SKM-1 treated with dmso at 0.1 percent for 144 hours (cell line): ENCODE results near the gene TREH.
"Not testable (repeated sequence)": the region's sequence is repeated elsewhere in the genome, so short reads cannot be mapped to it uniquely, and the experiment has no call there.

Experiments used
- DNase-seq: peaks from one replicate; lab custom pipeline; 2025; ENCODE audit not compliant: unreplicated experiment; lab: John Stamatoyannopoulos, UW

TREH gene, protein sequence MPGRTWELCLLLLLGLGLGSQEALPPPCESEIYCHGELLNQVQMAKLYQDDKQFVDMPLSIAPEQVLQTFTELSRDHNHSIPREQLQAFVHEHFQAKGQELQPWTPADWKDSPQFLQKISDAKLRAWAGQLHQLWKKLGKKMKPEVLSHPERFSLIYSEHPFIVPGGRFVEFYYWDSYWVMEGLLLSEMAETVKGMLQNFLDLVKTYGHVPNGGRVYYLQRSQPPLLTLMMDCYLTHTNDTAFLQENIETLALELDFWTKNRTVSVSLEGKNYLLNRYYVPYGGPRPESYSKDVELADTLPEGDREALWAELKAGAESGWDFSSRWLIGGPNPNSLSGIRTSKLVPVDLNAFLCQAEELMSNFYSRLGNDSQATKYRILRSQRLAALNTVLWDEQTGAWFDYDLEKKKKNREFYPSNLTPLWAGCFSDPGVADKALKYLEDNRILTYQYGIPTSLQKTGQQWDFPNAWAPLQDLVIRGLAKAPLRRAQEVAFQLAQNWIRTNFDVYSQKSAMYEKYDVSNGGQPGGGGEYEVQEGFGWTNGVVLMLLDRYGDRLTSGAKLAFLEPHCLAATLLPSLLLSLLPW

DNA sequence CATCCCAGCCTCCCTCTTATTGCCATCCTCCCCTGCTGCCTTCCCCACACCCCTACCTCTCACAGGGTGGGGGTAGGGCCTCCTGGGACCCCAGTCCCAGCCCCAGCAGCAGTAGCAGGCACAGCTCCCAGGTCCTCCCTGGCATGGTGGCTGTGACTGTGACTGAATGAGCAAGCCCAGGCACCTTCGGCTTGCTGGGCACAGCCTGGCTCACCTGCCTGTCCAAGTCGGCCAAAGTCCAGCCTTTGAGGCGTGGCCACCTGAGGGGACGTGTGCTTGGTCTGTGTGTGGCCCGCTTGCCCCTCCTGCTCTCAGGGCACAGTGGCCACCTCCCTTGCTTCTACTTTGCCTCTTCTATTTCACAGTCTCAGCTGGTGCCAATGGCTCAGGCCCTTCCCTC is at the start of gene TREH:
Gene TREH, minus strand, starts transcription at position 168 of the 400 bp plus-strand sequence. Its CDS starts 23 bp downstream, at position 145.
- no peak for DNase-seq

DNA sequence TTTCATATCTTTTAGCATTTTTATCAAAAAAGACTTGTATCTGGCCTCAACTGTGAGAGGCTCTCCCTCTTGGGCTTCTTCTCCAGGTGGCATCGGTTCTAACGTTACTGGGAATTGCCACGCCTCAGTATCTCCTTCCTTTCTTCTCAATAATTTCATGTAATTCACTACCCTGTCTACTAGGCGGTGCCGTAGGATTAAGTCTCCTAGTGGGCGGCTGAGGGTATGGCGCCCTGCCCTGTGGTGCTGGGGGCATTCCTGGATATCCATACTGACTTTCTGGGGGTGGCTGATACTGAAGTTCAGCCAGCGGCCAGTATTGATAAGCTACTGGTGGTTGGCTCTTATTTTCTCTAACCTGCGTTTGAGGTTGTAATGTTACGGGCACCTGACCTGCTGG is 48.7 kb upstream of the TREH start:
- DNase-seq, result not testable (repeated sequence)

DNA sequence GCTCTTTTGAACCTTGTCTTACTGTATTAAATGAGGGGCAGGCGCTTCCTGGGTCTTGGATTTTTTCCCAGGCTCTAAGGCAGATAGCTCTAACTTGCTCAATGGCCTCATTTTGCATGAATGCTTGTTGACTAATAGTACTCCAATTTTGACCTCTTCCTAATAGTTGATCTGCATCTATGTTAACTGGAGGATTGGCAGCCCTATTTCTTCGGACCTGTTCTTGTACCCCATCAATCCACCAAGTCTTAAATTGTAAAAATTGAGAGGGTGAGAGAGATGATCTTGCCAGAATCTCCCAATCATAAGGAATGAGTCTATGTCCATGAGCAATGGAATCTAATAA is 48.2 kb upstream of the TREH start:
- not testable (repeated sequence) for DNase-seq

DNA sequence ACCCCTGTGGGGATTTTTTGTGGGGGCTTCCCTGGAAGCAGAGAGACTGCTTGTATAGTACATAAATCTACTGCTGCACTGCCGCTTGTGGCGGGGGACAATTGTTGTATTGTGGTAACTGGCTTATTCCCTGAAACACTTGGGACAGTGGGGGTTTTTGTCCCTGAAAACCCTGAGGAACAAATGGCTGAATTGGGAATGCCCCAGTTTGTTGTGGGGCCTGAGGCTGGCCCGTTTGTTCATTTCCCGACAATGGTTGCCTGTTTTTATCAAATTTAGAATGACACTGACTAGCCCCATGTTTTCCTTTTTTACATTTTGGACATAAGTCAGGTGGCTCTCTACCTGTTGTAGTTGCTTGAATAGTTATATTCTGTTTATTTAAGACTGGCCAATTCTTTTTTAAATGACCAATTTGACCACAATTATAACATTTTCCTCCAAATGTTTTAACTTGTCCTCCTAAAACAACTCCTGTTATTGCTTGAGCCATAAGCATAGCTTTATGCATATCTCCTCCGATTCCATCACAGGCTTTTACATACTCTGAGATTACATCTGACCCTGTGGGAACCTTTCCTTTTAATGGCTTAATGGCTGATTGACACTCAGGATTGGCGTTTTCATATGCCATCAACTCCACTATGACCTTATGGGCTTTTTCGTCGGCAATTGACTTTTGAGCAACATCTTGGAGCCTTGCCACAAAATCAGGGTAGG is 47.7 kb upstream of the TREH start:
- DNase-seq, result not testable (repeated sequence)

DNA sequence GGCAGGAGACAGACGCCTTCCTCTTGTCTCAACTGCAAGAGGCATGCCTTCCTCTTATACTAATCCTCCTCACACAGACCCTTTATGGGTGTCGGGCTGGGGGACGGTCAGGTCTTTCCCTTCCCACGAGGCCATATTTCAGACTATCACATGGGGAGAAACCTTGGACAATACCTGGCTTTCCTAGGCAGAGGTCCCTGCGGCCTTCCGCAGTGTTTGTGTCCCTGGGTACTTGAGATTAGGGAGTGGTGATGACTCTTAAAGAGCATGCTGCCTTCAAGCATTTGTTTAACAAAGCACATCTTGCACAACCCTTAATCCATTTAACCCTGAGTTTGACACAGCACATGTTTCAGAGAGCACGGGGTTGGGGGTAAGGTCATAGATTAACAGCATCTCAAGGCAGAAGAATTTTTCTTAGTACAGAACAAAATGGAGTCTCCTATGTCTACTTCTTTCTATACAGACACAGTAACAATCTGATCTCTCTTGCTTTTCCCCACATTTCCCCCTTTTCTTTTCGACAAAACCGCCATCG is 42.1 kb upstream of the TREH start:
- DNase-seq, result not testable (repeated sequence)

DNA sequence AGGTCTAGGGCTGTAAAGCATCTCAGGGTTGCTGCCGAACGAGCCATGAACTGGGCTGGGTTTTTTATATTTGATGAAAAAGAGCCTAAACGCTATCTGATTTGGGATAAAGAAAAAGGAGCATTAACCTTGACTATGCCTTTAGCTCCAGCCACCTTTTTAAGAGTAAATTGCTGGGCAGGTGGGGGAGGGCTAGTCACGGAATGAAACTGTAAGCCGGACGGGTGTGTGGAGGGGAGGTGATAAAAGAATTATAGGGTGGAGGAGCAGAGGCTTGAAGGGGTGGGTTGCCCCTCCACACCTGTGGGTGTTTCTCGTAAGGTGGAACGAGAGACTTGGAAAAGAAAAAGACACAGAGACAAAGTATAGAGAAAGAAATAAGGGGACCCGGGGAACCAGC is 41.3 kb upstream of the TREH start:
- not testable (repeated sequence) for DNase-seq

DNA sequence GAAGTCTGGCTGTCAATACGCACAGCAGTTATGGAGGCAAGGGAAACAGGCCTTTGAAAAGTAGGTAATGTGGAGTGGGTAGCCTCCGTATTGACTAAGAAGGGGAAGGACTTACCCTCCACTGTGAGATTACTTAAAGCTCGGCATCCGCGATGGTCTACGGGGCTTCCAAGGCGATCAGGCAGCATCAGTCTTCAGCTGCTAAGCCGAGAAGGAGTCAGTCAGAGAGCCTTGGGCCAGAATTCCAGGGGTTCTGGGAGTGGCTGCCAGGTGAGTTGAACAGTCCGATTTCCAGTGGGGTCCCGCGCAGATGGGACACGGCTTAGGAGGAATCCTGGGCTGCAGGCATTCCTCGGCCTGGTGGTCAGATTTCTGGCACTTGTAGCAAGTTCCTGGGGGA is 40.6 kb upstream of the TREH start:
- DNase-seq, result not testable (repeated sequence)

DNA sequence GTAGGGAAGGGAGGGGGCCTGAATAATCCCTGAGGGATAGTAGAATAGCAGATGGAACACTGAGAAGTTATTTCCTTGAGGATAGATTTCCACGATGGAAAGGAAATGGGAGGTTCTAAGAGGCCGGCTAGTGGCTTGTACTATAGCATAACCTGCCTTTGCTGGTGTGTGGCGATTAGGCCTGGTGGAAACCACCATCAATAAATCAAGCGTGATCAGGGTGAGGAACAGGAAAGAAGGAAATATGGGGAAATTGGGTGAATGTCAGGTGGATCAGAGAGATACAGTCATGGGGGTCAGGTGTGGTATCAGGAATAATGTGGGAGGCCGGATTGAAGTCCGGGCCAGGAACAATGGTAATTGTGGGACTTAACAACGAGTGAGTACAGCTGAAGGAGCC is 39.1 kb upstream of the TREH start:
- not testable (repeated sequence) for DNase-seq

DNA sequence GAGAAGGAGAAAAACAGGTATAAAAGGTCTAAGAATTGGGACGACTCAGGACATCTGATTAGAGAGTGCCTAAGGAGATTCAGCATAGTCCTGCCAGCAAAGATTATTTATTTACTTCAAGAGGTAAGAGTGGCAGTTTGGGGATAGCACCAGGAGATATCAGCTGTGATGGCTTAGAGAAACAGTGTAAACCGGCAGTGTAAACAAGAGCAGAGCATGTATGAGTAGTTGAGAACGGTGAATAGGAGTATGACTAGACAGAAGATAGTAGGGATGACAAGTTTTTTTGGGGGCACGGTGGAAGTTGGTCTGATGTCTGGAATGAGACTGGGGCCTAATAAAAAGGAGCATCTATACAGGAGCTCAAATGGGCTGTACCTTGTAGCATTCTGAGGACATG is 38.3 kb upstream of the TREH start:
- DNase-seq, result not testable (repeated sequence)

DNA sequence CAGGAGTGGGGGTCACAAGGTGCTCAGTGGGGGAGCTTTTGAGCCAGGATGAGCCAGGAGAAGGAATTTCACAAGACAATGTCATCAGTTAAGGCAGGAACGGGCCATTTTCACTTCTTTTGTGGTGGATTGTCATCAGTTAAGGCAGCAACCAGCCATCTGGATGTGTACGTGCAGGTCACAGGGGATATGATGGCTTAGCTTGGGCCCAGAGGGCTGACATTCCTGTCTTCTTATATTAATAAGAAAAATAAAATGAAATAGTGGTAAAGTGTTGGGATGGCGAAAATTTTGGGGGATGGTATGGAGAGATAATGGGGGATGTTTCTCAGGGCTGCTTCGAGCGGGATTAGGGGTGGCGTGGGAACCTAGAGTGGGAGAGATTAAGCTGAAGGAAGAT is 37.8 kb upstream of the TREH start:
- DNase-seq, result not testable (repeated sequence)

DNA sequence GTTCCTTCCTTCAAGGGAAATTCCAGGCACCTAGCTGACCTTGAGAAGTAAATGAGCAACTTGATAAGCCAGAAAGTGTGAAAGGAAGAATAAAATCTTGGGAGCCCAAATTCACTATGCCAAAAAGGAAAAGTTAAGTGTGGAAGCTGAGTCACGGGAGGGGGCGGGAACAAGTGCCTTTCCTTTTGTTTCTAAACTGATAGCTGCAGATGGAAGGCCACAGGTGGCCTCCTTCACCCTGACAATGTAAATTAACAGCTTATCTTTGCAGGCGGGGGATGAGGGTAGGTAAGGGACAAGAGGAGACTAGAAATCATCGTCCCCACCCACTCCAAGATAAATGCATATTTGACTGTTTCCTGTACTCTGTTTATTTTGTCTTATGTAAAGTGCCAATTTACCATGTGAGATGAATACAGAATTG is 36.4 kb upstream of the TREH start:
- DNase-seq, result no peak

DNA sequence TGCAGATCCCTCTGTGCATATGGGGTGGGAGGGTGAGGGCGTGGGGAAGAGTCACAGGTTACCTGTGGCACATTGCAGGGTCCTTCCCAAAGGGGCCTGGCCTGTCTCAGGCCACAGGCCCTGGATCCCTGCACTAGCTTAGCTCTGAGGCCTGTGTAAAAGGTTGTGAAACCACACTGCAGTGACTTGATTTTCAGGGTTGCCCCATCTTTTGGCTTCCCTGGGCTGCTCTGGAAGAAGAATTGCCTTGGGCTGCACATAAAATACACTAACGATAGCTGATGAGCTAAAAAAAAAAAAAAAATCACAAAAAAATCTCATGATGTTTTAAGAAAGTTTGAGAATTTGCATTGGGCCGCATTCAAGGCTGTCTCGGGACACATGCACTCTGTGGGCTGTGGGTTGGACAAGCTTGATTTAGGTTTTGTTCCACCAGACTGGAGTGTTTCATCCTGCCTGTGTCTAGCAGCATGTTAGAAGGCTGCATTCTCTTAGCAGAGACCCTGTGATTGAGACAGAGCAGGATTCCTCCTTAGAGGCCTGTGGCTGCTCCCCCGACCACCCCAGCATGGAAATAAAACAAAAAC is 35.9 kb upstream of the TREH start:
- DNase-seq, result no peak

DNA sequence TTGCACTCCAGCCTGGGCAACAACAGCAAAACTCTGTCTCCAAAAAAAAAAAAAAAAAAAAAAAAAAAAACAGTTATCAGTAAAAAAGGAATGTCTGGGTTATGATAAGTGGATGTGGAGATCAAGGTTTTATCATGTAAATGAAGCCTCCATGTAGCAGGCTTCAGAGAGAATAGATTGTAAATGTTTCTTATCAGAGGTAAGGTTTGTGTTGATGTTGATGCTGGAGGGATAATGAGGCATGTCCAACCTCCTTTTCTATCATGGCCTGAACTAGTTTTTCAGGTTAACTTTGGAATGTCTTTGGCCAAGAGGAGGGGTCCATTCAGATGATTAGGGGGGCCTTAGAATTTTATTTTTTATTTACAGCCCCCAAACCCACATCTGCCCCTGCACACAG is 35.4 kb upstream of the TREH start:
- no peak for DNase-seq

DNA sequence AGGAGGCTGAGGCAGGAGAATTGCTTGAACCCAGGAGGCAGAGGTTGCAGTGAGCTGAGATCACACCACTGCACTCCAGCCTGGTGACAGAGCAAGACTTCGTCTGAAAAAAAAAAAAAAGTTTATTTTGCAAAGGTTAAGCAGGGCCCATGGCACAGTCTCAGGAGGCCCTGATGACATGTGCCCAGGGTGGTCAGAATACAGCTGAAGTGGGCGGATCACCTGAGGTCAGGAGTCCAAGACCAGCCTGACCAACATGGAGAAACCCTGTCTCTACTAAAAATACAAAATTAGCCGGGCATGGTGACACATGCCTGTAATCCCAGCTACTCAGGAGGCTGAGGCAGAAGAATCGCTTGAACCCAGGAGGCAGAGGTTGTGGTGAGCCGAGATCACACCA is 35.0 kb upstream of the TREH start:
- DNase-seq, result not testable (repeated sequence)

DNA sequence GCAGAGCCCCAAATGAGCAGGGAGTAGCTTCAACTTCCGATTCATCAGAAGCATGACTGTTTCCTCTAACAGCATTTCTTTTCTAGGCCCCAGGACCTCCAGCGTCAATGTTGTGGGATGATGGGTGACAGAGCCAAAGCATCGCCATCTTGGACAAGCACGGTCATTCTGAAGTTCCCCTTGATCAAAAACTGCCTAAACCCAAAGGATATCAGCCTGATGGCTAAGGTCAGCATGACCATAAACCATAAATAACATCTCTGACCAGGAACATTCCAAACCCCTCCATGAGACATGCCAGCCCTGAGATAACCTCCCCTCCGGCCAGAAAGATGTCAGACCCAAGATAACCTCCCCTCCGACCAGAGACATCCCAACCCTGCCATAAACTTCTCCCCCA is 28.8 kb upstream of the TREH start:
- no peak for DNase-seq

DNA sequence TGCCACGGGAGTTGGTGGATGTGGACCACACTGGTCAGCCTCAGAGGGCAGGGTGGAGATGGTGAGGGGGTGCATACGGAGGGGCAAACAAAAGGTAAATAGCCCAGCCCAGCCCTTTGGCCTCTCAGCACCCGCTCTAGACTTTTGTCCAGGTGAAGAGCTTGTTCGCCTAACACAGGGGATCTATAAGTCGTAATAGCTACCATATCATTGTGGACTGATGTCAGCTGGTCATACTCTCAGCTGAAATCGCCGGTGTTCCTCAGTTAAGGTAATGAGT is 27.0 kb upstream of the TREH start:
- DNase-seq, result no peak

DNA sequence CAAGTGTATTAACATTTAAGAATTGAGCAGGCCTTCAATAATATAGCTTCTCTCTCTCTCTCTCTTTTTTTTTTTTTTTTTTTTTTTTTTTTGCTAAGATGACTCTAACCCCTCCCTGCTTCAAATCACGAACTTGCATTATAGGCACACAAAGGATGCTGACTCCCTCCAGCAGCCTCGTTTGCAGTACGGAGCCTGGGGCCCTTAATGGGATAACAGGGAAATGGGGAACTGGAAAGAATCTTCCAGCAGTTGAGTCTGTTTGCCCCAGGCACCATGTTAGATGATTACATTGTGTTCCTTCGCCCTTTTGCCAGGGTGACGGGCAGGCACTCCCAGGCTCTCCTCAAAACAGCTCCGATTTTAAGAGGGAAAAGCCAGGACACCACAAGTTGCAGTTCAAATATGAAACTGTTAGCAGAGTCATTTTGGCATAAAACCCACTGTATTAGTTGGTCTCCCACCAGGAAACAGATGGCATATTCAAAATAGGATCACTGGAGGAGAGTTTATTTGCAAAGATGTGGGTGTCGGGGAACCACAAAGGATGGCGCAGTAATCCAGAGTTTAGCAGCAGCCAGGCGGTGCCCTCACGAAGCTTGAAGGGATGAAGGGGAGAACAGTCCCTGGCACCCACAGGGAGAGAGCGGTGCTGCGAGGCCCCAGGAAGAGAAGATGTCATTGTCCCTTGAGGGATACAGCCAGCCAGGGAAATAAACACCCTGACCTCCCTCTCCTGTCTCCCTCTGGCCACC is 26.5 kb upstream of the TREH start:
- DNase-seq, result no peak

DNA sequence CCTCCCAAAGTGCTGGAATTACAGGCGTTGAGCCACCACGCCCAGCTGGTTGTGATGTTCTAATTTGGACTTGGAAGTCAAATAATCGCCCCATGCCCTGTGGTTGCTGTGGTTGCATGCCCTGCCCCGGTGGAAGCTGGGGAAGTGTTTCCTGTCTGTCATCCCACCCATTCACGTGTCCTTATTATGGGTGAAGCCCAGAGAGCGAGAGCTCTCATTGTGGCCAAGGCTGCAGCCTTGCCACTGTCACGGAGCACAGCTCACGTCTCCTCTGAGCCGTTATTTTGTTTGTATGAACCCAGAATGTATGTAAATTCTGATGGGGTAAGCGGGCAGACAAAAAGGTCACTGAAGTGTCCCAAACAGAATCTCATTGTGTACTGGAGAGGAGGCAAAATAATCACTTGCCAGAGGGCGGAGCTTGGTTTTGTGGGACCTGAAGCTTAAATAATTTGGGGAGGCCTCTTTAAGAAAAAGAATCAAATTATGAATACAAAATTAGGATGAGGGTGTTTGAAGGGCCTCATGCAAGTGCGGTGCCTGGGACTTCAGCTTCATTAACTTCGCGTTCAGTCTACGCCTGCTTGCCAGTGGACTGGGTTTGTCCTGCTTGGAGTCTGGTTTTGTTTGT is 25.8 kb upstream of the TREH start:
- no peak for DNase-seq

DNA sequence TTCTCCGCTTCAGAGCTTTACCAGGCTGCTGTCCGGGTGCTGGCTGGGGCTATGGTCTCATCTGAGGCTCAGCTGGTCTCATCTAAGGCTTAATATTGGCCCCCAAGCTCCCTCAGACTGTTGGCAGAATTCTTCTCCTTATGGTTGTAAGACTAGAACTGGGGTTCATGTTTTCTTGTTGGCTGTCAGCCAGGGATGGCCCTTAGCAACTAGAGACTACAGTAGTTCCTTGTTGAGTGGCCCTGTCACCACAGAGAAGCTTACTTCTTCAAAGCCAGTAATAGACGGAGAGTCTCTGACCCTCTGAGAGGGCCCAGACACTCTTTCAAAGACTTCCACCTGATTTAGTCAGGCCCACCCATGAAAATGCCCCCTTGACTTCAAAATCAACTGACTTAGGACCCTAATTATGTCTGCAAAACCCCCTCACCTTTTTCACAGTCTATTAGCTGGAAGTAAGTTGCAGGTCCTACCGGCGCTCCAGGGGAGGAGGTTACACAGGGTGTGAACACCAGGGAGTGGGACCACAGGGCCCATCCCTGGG is 24.2 kb upstream of the TREH start:
- peak; percentile 67 for DNase-seq

DNA sequence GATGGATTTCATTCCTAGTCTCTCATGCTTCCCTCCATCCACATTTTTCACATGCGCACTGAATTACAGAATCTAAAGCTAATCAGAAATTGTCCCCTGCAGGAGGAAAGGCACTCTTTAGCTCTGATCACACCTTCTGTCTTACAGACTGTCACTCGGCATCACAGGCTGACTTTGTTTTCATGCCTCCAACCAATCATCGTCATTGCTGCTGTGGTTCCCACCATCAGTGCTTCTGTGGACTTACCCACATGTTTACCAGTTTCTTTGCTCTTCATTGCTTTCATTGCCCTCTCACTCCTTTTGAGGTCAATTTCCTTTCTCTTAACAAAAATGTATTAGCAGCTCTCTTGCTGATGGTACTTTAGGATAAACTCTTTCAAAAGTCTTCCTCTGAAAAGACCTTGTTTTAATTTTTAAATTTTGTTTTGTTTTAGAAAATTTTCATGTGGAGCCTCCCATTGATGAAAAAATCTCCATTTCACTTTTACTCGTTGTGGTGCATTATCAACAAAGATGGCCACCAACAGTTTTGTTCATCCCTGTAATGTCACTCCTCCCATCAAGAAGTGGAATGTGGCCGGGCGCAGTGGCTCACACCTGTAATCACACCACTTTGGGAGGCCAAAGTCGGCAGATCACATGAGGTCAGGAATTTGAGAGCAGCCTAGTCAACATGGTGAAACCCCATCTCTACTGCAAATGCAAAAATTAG is 20.2 kb upstream of the TREH start:
- DNase-seq, result no peak
